HepG2 (cell line): ENCODE data around the gene HNRNPUL1. TPM values are rescaled to one million over a fixed set of nuclear protein-coding genes. Genes with fewer than 3 reads are reported as not detected.

Experiments
- ATAC-seq: fragments of 200-7000 bp; cut with Tn5 transposase; 3 replicates; pipeline ENCODE4 v1.9.1; 2020; ENCODE audit warnings: mild to moderate bottlenecking, moderate library complexity
- BruUV-seq: library from RNA; stranded (reverse); fragments of 400-500 nt; replicated peaks from 2 replicates; lab custom pipeline; 2021; lab: Mats Ljungman, UMichigan
- CTCF ChIA-PET: fragments of 300-600 bp; formaldehyde crosslinking; extraction: SDS; loops from one replicate; lab custom pipeline; 2021; ENCODE audit warnings: low total read pairs, inconsistent platforms, low intra/inter-chr PET ratio; lab: Yijun Ruan, JAX
- POLR2A ChIA-PET: fragments of 350-600 bp; sonication (Branson Sonifier 250); formaldehyde crosslinking; loops from one replicate; lab custom pipeline; 2020; ENCODE audit warnings: antibody characterized with exemption, inconsistent platforms; lab: Yijun Ruan, JAX
- DNase-seq: peaks from one replicate; pipeline ENCODE4 v3.0.0-alpha.2; 2015; ENCODE audit warnings: low spot score
- FAIRE-seq: peaks from 3 replicates; lab custom pipeline; 2011; peaks lifted over from hg19 to GRCh38; lab: Jason Lieb, UNC
- H2AFZ ChIP-seq: one replicate; pipeline ENCODE4 v1.6.1; 2011; ENCODE audit warnings: low read length, inconsistent platforms
- H3K27ac ChIP-seq: fragments of 300-600 bp; 3 replicates; pipeline ENCODE4 v1.8.0; 2011; ENCODE audit warnings: mixed run types, mild to moderate bottlenecking, mixed read lengths, low read length, inconsistent platforms; ENCODE audit not compliant: insufficient read depth; ENCODE audit errors: extremely low read length
- H3K27me3 ChIP-seq, 2 experiments: fragments of 200-600 bp in 1 of 2; 2 replicates in 1 of 2; 3 replicates in 1 of 2; pipeline versions ENCODE4 v1.6.0 to v1.8.0; 2011; ENCODE audit warnings: low read length in 2 of 2, mild to moderate bottlenecking in 2 of 2, moderate library complexity in 2 of 2, inconsistent platforms in 1 of 2; ENCODE audit not compliant: insufficient read depth in 2 of 2, control insufficient read depth in 1 of 2
- H3K36me3 ChIP-seq, 2 experiments: fragments of 200-600 bp in 1 of 2; replicated peaks in 1 of 2; 2 replicates in 1 of 2; 3 replicates in 1 of 2; pipeline versions ENCODE4 v1.5.1 to v1.8.0; 2011; ENCODE audit warnings: low read length in 2 of 2, inconsistent platforms in 1 of 2; ENCODE audit not compliant: insufficient read depth in 2 of 2, control insufficient read depth in 1 of 2
- H3K4me1 ChIP-seq: 2 replicates; pipeline ENCODE4 v1.5.1; 2012; ENCODE audit warnings: low read length, inconsistent platforms; ENCODE audit not compliant: insufficient read depth
- H3K4me2 ChIP-seq: 2 replicates; pipeline ENCODE4 v1.6.0; 2011; ENCODE audit warnings: low read depth, low read length, inconsistent platforms
- H3K4me3 ChIP-seq, 3 experiments: fragments of 200-600 bp in 1 of 3; sonication (generic), shearing (Covaris generic) in 1 of 3; replicated peaks in 1 of 3; 2 replicates each; pipeline ENCODE4 v1.5.1; 2011 to 2016; ENCODE audit warnings: low read length in 3 of 3, inconsistent platforms in 2 of 3, low read depth in 2 of 3, mild to moderate bottlenecking in 2 of 3, control low read depth in 1 of 3, mixed read lengths in 1 of 3; ENCODE audit not compliant: insufficient read depth in 1 of 3
- H3K79me2 ChIP-seq: one replicate; pipeline ENCODE4 v1.6.1; 2011; ENCODE audit warnings: low read length, inconsistent platforms; ENCODE audit not compliant: insufficient read depth
- H3K9ac ChIP-seq: 2 replicates; pipeline ENCODE4 v1.6.0; 2011; ENCODE audit warnings: mild to moderate bottlenecking, low read depth, low read length, inconsistent platforms; ENCODE audit not compliant: insufficient read depth
- H3K9me3 ChIP-seq: 2 replicates; pipeline ENCODE4 v1.5.1; 2012; ENCODE audit warnings: mild to moderate bottlenecking, low read length
- H4K20me1 ChIP-seq: 2 replicates; pipeline ENCODE4 v1.6.0; 2011; ENCODE audit warnings: inconsistent platforms, mild to moderate bottlenecking, low read length, moderate library complexity; ENCODE audit not compliant: insufficient read depth
- AKAP8 ChIP-seq: sonication (generic); formaldehyde crosslinking; IDR thresholded peaks from 2 replicates; pipeline ENCODE4 v1.5.1; 2020; ENCODE audit warnings: mild to moderate bottlenecking, missing genetic modification reagents
- ELF4 ChIP-seq: sonication (generic); formaldehyde crosslinking; IDR thresholded peaks from 2 replicates; pipeline ENCODE4 v1.5.0; 2020; ENCODE audit warnings: missing genetic modification reagents, mild to moderate bottlenecking, moderate library complexity, borderline replicate concordance
- FOSL2 ChIP-seq: sonication (generic); formaldehyde crosslinking; IDR thresholded peaks from 2 replicates; pipeline ENCODE4 v1.4.0; 2020; ENCODE audit warnings: missing genetic modification reagents
- FOXA3 ChIP-seq: IDR thresholded peaks from 2 replicates; pipeline ENCODE4 v1.6.1; 2016; ENCODE audit warnings: missing genetic modification reagents, missing compliant biosample characterization
- HOXA3 ChIP-seq: sonication (generic); formaldehyde crosslinking; IDR thresholded peaks from 2 replicates; pipeline ENCODE4 v1.5.0; 2020; ENCODE audit warnings: missing genetic modification reagents
- IRF2 ChIP-seq: IDR thresholded peaks from 2 replicates; pipeline ENCODE4 v1.6.1; 2018; ENCODE audit warnings: missing genetic modification reagents, missing compliant biosample characterization
- SMAD3 ChIP-seq: sonication (generic); formaldehyde crosslinking; IDR thresholded peaks from 2 replicates; pipeline ENCODE4 v1.4.0; 2020; ENCODE audit warnings: missing genetic modification reagents
- SMC3 ChIP-seq: IDR thresholded peaks from 2 replicates; pipeline ENCODE4 v1.6.1; 2011; ENCODE audit warnings: low read length, improper control_type of control experiment
- SP1 ChIP-seq, 2 experiments: fragments of 450-650 bp in 1 of 2; sonication (generic) in 1 of 2; formaldehyde crosslinking in 1 of 2; IDR thresholded peaks; 2 replicates each; pipeline versions ENCODE4 v1.4.0 to v1.6.1; 2016 to 2020; ENCODE audit warnings: missing genetic modification reagents in 1 of 2
- ZNF629 ChIP-seq: sonication (generic); formaldehyde crosslinking; conservative IDR thresholded peaks from 2 replicates; pipeline ENCODE4 v1.5.0; 2020; ENCODE audit warnings: missing genetic modification reagents
- ZSCAN29 ChIP-seq: sonication (generic); formaldehyde crosslinking; conservative IDR thresholded peaks from 2 replicates; pipeline ENCODE4 v1.4.0; 2020; ENCODE audit warnings: mild to moderate bottlenecking, missing genetic modification reagents
- WGBS: methylation state at CpG from one replicate; pipeline ENCODE4 v1.1.6; 2017; ENCODE audit warnings: low lambda C conversion rate; 5-methylcytosine and 5-hydroxymethylcytosine counted together
- in situ Hi-C: cut with HindIII; loops from 2 replicates; pipeline ENCODE4 v1.10.0; 2017; ENCODE audit warnings: low pct_unique_long_range_greater_than_20kb; ENCODE audit not compliant: extremely low pct_ligation_motif_present
- intact Hi-C: fragments of 100-400 bp; cut with micrococcal nuclease; formaldehyde crosslinking; loops from one replicate; pipeline ENCODE4 v1.10.0; 2022; ENCODE audit not compliant: unreplicated experiment
- polyA plus RNA-seq, 8 experiments: library from polyadenylated mRNA; depleted of rRNA in 3 of 8; stranded (reverse) in 7 of 8; unstranded in 1 of 8; fragments of >200 nt; fragmentation: Illumina TruSeq in 4 of 8; extraction: Trizol in 4 of 8; gene quantifications; 2 replicates each; pipeline versions ENCODE4 v1.2.1 to v1.2.3, GENCODE V29; 2011 to 2016; ENCODE audit warnings: low read depth in 4 of 8, missing spikeins in 1 of 8, mixed read lengths in 1 of 8; ENCODE audit not compliant: insufficient read depth in 1 of 8
- total RNA-seq, 5 experiments: library from RNA; depleted of rRNA; stranded (reverse); fragments of >200 nt; fragmentation: Illumina TruSeq; extraction: Trizol; gene quantifications; 2 replicates each; pipeline ENCODE4 v1.2.3, GENCODE V29; 2016; ENCODE audit warnings: low read depth in 1 of 5
- TF ChIP-seq, protein P1 (sequence below): fragments of 450-650 bp; IDR thresholded peaks from 2 replicates; pipeline ENCODE4 v1.6.1; 2017
- TF ChIP-seq, protein P2 (sequence below): sonication (generic); formaldehyde crosslinking; IDR thresholded peaks from 2 replicates; pipeline ENCODE4 v1.9.0; 2021; ENCODE audit warnings: missing genetic modification reagents, mild to moderate bottlenecking, borderline replicate concordance

HNRNPUL1 gene
- total and polyA plus RNA-seq, 2 of the 13 experiments (the other 11 are each of a cell fraction or from before 2014, with no cell fraction given) = 30.9 to 81.7 TPM

DNA sequence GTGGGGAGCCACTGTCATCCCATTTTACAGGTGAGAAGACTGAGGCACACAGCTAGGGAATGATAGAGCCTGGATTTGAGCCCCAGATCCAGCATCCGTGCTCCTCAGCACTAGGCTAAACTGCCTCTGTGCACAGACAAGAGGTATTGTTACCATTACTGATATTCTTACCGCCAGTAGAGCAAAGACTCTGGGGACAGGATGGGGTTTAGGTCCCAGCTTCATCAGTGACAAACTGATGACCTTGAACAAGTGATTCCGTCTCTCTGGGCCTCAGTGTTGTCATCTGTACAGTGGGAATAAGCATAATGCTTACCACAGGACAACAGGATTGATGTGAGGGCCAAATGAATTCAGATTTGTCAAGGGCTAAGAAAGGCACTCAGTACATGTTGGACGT lies 28.7 kb upstream of the HNRNPUL1 start:
- POLR2A ChIA-PET = no interaction called here

DNA sequence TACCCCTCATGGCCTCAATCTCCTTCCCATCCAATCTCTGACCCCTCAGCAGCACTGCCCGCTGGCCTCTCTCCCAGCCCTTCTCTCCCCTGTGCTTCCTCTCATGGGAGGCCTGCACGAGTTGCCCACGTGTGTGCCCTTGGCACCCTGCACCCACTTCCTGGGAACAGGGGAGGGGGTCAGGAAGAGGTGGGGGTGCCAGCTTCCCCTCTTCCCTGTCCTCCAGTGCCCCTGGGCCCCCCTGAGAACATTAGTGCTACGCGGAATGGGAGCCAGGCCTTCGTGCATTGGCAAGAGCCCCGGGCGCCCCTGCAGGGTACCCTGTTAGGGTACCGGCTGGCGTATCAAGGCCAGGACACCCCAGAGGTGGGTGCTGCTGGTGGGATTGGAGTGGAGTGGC lies 25.9 kb upstream of the HNRNPUL1 start:
- no peak for TF ChIP-seq AKAP8 (CRISPR knock-in tag)
- TF ChIP-seq HOXA3 (CRISPR knock-in tag) = no peak
- no peak for TF ChIP-seq SP1 (IDR thresholded peaks at IDR 0.05)
- TF ChIP-seq SP1 (CRISPR knock-in tag; IDR thresholded peaks at IDR 0.05) = no peak
- no peak for TF ChIP-seq SMAD3 (CRISPR knock-in tag)
- TF ChIP-seq, protein P1, sequence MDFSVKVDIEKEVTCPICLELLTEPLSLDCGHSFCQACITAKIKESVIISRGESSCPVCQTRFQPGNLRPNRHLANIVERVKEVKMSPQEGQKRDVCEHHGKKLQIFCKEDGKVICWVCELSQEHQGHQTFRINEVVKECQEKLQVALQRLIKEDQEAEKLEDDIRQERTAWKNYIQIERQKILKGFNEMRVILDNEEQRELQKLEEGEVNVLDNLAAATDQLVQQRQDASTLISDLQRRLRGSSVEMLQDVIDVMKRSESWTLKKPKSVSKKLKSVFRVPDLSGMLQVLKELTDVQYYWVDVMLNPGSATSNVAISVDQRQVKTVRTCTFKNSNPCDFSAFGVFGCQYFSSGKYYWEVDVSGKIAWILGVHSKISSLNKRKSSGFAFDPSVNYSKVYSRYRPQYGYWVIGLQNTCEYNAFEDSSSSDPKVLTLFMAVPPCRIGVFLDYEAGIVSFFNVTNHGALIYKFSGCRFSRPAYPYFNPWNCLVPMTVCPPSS = no peak
- no peak for TF ChIP-seq FOXA3 (CRISPR knock-in tag)
- no peak for TF ChIP-seq ELF4 (CRISPR knock-in tag)
- TF ChIP-seq IRF2 (CRISPR knock-in tag) = no peak
- TF ChIP-seq, protein P2, sequence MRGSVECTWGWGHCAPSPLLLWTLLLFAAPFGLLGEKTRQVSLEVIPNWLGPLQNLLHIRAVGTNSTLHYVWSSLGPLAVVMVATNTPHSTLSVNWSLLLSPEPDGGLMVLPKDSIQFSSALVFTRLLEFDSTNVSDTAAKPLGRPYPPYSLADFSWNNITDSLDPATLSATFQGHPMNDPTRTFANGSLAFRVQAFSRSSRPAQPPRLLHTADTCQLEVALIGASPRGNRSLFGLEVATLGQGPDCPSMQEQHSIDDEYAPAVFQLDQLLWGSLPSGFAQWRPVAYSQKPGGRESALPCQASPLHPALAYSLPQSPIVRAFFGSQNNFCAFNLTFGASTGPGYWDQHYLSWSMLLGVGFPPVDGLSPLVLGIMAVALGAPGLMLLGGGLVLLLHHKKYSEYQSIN (CRISPR knock-in tag) = no peak
- TF ChIP-seq ZSCAN29 (CRISPR knock-in tag) = no peak
- no peak for TF ChIP-seq FOSL2 (CRISPR knock-in tag)
- no peak overlapping the region for H2AFZ ChIP-seq
- FAIRE-seq = no peak
- H3K36me3 ChIP-seq = no peaks in the 10 kb centered on the region
- no peak for ATAC-seq
- no peaks in the 10 kb centered on the region for H3K27me3 ChIP-seq
- no peak overlapping the region for H3K27ac ChIP-seq
- no peak overlapping the region for H3K9ac ChIP-seq
- in situ Hi-C loops (no loop called here), intact Hi-C loops (no loop called here)
- no peak for DNase-seq
- H3K4me2 ChIP-seq = no peak overlapping the region
- H3K9me3 ChIP-seq = no peaks in the 10 kb centered on the region
- 91% methylated on average over 7 of the region's 10 CpGs for whole genome bisulfite sequencing
- ChIA-PET POLR2A (no interaction called here), CTCF (no interaction called here)
- no peaks in the 10 kb centered on the region for H3K4me1 ChIP-seq
- H3K4me3 ChIP-seq = no peak overlapping the region
- H4K20me1 ChIP-seq = no peaks in the 10 kb centered on the region
- BruUV-seq = no TSS peak
- H3K79me2 ChIP-seq = no peaks in the 10 kb centered on the region

More for the DNA sequence above, 28.7 kb upstream of the HNRNPUL1 start:
- no peaks in the 10 kb centered on the region for H3K79me2 ChIP-seq
- H2AFZ ChIP-seq = no peak overlapping the region
- no peaks in the 10 kb centered on the region for H3K9me3 ChIP-seq
- DNase-seq = no peak
- H3K36me3 ChIP-seq = no peaks in the 10 kb centered on the region
- TF ChIP-seq SMC3 = no peak
- TF ChIP-seq ZNF629 (CRISPR knock-in tag) = peak; percentile 77
- TF ChIP-seq, all 625 proteins: peak for 1
- Histone ChIP-seq H3K4me2 (no peak overlapping the region), H3K4me1 (no peaks in the 10 kb centered on the region), H3K27ac (no peak overlapping the region), H3K27me3 (no peaks in the 10 kb centered on the region), H3K4me3 (no peak overlapping the region), H3K9ac (no peak overlapping the region), H4K20me1 (no peaks in the 10 kb centered on the region)
- in situ Hi-C loops = no loop called here
- ATAC-seq (no peak), FAIRE-seq (no peak)
- intact Hi-C loops = no loop called here
- BruUV-seq = no TSS peak
- CTCF ChIA-PET = no interaction called here
- WGBS = 70% methylated on average over 3 of the region's 4 CpGs
